HT-29 (cell line): ENCODE measurements around the gene EPHB1. TPM values are rescaled to one million over a fixed set of nuclear protein-coding genes. Genes with fewer than 3 reads are reported as not detected.
"Not testable (repeated sequence)": the region's sequence is repeated elsewhere in the genome, so short reads cannot be mapped to it uniquely, and the experiment has no call there.

ENCODE experiments used
- DNase-seq: peaks from one replicate; pipeline ENCODE4 v3.0.0-alpha.2; 2015; ENCODE audit warnings: low spot score
- total RNA-seq: library from RNA; depleted of rRNA; stranded (reverse); fragments of >200 nt; shearing (Covaris generic); gene quantifications from 2 replicates; pipeline ENCODE4 v1.2.3, GENCODE V29; 2014

The EPHB1 gene
- total RNA-seq, 1 experiment from 2014 or later = not detected

- no peak for DNase-seq
Measured at GRCh38 chr3:134776518-134776917, 18.5 kb upstream of the EPHB1 start.

GRCh38 chr3:134777341-134777740, 17.7 kb upstream of the EPHB1 start:
- DNase-seq = no peak

- not testable (repeated sequence) for DNase-seq
Measured at GRCh38 chr3:134788283-134788682, 6.8 kb upstream of the EPHB1 start.

GRCh38 chr3:134790065-134790464, 5.0 kb upstream of the EPHB1 start:
- DNase-seq = no peak

- no peak for DNase-seq
Measured at GRCh38 chr3:134791992-134792391, 3.1 kb upstream of the EPHB1 start.

GRCh38 chr3:134792700-134793099, 2.4 kb upstream of the EPHB1 start:
- no peak for DNase-seq

- no peak for DNase-seq
Measured at GRCh38 chr3:134793562-134793961, 1.5 kb upstream of the EPHB1 start.

- no peak for DNase-seq
Measured at GRCh38 chr3:134794323-134794722, 737 bp upstream of the EPHB1 start.

- no peak for DNase-seq
Measured at GRCh38 chr3:134795746-134796280, 753 bp downstream of the EPHB1 start.

GRCh38 chr3:134796281-134797056, 1.4 kb downstream of the EPHB1 start:
- no peak for DNase-seq

- DNase-seq = no peak
Measured at GRCh38 chr3:134797057-134797740, 2.1 kb downstream of the EPHB1 start.

GRCh38 chr3:134797741-134798451, 2.8 kb downstream of the EPHB1 start:
- DNase-seq = no peak

- DNase-seq = no peak
Measured at GRCh38 chr3:134798681-134799311, 3.7 kb downstream of the EPHB1 start.

GRCh38 chr3:134799393-134799792, 4.3 kb downstream of the EPHB1 start:
- DNase-seq = no peak

GRCh38 chr3:134801204-134801958, 6.3 kb downstream of the EPHB1 start:
- DNase-seq = no peak

- no peak for DNase-seq
Measured at GRCh38 chr3:134802428-134803050, 7.5 kb downstream of the EPHB1 start.

GRCh38 chr3:134803051-134803505, 8.0 kb downstream of the EPHB1 start:
- DNase-seq = no peak

- DNase-seq = no peak
Measured at GRCh38 chr3:134803652-134804051, 8.6 kb downstream of the EPHB1 start.

GRCh38 chr3:134804508-134805480, 9.7 kb downstream of the EPHB1 start:
- no peak for DNase-seq
